ENCODE data around the gene FAM185A.
"Not testable (repeated sequence)": the region's sequence is repeated elsewhere in the genome, so short reads cannot be mapped to it uniquely, and the experiment has no call there.

FAM185A gene

GRCh38 chr7:102794567-102794966, 45.8 kb downstream of the FAM185A start:
- H3K27ac ChIP-seq; H3K36me3 ChIP-seq; H3K9me3 ChIP-seq (replicated peaks in 1 of 11); H3K27me3 ChIP-seq; H3K4me1 ChIP-seq; H3K4me2 ChIP-seq; H3K4me3 ChIP-seq; H4K20me1 ChIP-seq; H3K9ac ChIP-seq: not testable (repeated sequence)

GRCh38 chr7:102795987-102796595, 47.3 kb downstream of the FAM185A start:
- H3K9me3 ChIP-seq (replicated peaks in 1 of 11) = peaks cover 0 to 10% (median 3%) of the 10 kb centered on the region in 11 experiments; a peak in 2 of 22 replicates
- not testable (repeated sequence) for H3K9ac ChIP-seq, H3K4me3 ChIP-seq, H3K27me3 ChIP-seq, H3K4me2 ChIP-seq, H3K4me1 ChIP-seq, H3K36me3 ChIP-seq, H3K27ac ChIP-seq, H4K20me1 ChIP-seq

- no peaks in the 10 kb centered on the region for H4K20me1 ChIP-seq
- no peak for TF ChIP-seq Cebpa-rat (IDR thresholded peaks at IDR 0.05)
- no peak overlapping the region for H3K9ac ChIP-seq
- H3K4me1 ChIP-seq = peaks cover 9 to 20% (median 15%) of the 10 kb centered on the region in 10 experiments
- no peaks in the 10 kb centered on the region for H3K27me3 ChIP-seq
- H3K4me2 ChIP-seq = no peak overlapping the region
- H3K4me3 ChIP-seq = no peak overlapping the region
- H3K9me3 ChIP-seq (replicated peaks in 1 of 11) = no peaks in the 10 kb centered on the region; a peak in 1 of 22 replicates
- peaks cover 0 to 4% (median 0%) of the 10 kb centered on the region in 11 experiments; a peak in 2 of 22 replicates for H3K36me3 ChIP-seq
- H3K27ac ChIP-seq = no peak overlapping the region
Measured at GRCh38 chr7:102806613-102807012, 57.8 kb downstream of the FAM185A start.

- no peaks in the 10 kb centered on the region; a peak in 1 of 22 replicates for H3K9me3 ChIP-seq (replicated peaks in 1 of 11)
- peaks cover 0 to 4% (median 0%) of the 10 kb centered on the region in 11 experiments; a peak in 2 of 22 replicates for H3K36me3 ChIP-seq
- peaks cover 30 to 42% (median 40%) of the 10 kb centered on the region in 10 experiments for H3K4me1 ChIP-seq
- peak overlapping the region; percentile 32 to 79 (median 64); a peak in 20 of 22 replicates for H3K4me2 ChIP-seq
- no peak overlapping the region for H3K4me3 ChIP-seq
- TF ChIP-seq Cebpa-rat (IDR thresholded peaks at IDR 0.05) = no peak
- H3K27ac ChIP-seq = no peak overlapping the region
- H4K20me1 ChIP-seq = no peaks in the 10 kb centered on the region
- H3K27me3 ChIP-seq = no peaks in the 10 kb centered on the region; a peak in 1 of 22 replicates
- no peak overlapping the region for H3K9ac ChIP-seq
Measured at GRCh38 chr7:102810916-102811315, 62.1 kb downstream of the FAM185A start.

GRCh38 chr7:102811942-102812678, 63.3 kb downstream of the FAM185A start:
- no peak overlapping the region for H3K4me3 ChIP-seq
- H3K4me1 ChIP-seq = peaks cover 30 to 42% (median 40%) of the 10 kb centered on the region in 10 experiments
- no peak for TF ChIP-seq Cebpa-rat (IDR thresholded peaks at IDR 0.05)
- no peak overlapping the region for H3K27ac ChIP-seq
- peaks cover 0 to 4% (median 0%) of the 10 kb centered on the region in 11 experiments; a peak in 2 of 22 replicates for H3K36me3 ChIP-seq
- H4K20me1 ChIP-seq = no peaks in the 10 kb centered on the region
- peak overlapping the region; percentile 32 to 79 (median 64) for H3K4me2 ChIP-seq
- no peaks in the 10 kb centered on the region; a peak in 1 of 22 replicates for H3K27me3 ChIP-seq
- no peaks in the 10 kb centered on the region; a peak in 1 of 22 replicates for H3K9me3 ChIP-seq (replicated peaks in 1 of 11)
- peak overlapping the region in 1 of 11 experiments; percentile 9; a peak in 2 of 22 replicates for H3K9ac ChIP-seq

GRCh38 chr7:102813191-102814024, 64.6 kb downstream of the FAM185A start:
- Histone ChIP-seq H3K36me3 (peaks cover 0 to 4% (median 0%) of the 10 kb centered on the region in 11 experiments; a peak in 2 of 22 replicates), H3K9ac (no peak overlapping the region), H4K20me1 (no peaks in the 10 kb centered on the region), H3K27me3 (no peaks in the 10 kb centered on the region; a peak in 1 of 22 replicates), H3K4me3 (no peak overlapping the region), H3K4me2 (peak overlapping the region; percentile 32 to 79 (median 64); a peak in 18 of 22 replicates), H3K4me1 (peaks cover 30 to 42% (median 40%) of the 10 kb centered on the region in 10 experiments), H3K9me3 (replicated peaks in 1 of 11) (no peaks in the 10 kb centered on the region; a peak in 1 of 22 replicates), H3K27ac (no peak overlapping the region)
- TF ChIP-seq Cebpa-rat (IDR thresholded peaks at IDR 0.05) = no peak

- no peaks in the 10 kb centered on the region for H3K9me3 ChIP-seq (replicated peaks in 1 of 11)
- peak overlapping the region in 6 of 11 experiments; percentile 61 to 79 (median 65); a peak in 11 of 22 replicates for H3K4me2 ChIP-seq
- H3K9ac ChIP-seq = no peak overlapping the region
- H3K27me3 ChIP-seq = no peaks in the 10 kb centered on the region; a peak in 1 of 22 replicates
- H3K27ac ChIP-seq = no peak overlapping the region
- H3K36me3 ChIP-seq = no peaks in the 10 kb centered on the region
- TF ChIP-seq Cebpa-rat (IDR thresholded peaks at IDR 0.05) = no peak
- H3K4me3 ChIP-seq = no peak overlapping the region
- H4K20me1 ChIP-seq = no peaks in the 10 kb centered on the region
- peaks cover 30 to 42% (median 40%) of the 10 kb centered on the region in 10 experiments for H3K4me1 ChIP-seq
Measured at GRCh38 chr7:102814025-102814471, 65.2 kb downstream of the FAM185A start.

- Histone ChIP-seq H4K20me1 (no peaks in the 10 kb centered on the region), H3K9ac (no peak overlapping the region), H3K4me1 (peaks cover 14 to 25% (median 19%) of the 10 kb centered on the region in 10 experiments; a peak in 18 of 20 replicates), H3K4me3 (no peak overlapping the region), H3K27me3 (no peaks in the 10 kb centered on the region), H3K4me2 (no peak overlapping the region), H3K36me3 (peaks cover 0 to 5% (median 0%) of the 10 kb centered on the region in 11 experiments; a peak in 1 of 22 replicates), H3K27ac (no peak overlapping the region), H3K9me3 (replicated peaks in 1 of 11) (no peaks in the 10 kb centered on the region)
- no peak for TF ChIP-seq Cebpa-rat (IDR thresholded peaks at IDR 0.05)
Measured at GRCh38 chr7:102817616-102818573, 69.1 kb downstream of the FAM185A start.

All from BLaER1 treated with 17β-estradiol and CSF1 and Interleukin-3, amounts not matched to agents 10 nM and 100 nM (cell line).